GM19025 (cell line): ENCODE measurements around the gene ARAP2.

ENCODE experiments used
- ATAC-seq: cut with Tn5 transposase; IDR thresholded peaks from one replicate; pipeline ENCODE4 v1.9.1; 2021; ENCODE audit warnings: mild to moderate bottlenecking, low read depth, moderate library complexity; ENCODE audit not compliant: unreplicated experiment

Gene ARAP2, protein sequence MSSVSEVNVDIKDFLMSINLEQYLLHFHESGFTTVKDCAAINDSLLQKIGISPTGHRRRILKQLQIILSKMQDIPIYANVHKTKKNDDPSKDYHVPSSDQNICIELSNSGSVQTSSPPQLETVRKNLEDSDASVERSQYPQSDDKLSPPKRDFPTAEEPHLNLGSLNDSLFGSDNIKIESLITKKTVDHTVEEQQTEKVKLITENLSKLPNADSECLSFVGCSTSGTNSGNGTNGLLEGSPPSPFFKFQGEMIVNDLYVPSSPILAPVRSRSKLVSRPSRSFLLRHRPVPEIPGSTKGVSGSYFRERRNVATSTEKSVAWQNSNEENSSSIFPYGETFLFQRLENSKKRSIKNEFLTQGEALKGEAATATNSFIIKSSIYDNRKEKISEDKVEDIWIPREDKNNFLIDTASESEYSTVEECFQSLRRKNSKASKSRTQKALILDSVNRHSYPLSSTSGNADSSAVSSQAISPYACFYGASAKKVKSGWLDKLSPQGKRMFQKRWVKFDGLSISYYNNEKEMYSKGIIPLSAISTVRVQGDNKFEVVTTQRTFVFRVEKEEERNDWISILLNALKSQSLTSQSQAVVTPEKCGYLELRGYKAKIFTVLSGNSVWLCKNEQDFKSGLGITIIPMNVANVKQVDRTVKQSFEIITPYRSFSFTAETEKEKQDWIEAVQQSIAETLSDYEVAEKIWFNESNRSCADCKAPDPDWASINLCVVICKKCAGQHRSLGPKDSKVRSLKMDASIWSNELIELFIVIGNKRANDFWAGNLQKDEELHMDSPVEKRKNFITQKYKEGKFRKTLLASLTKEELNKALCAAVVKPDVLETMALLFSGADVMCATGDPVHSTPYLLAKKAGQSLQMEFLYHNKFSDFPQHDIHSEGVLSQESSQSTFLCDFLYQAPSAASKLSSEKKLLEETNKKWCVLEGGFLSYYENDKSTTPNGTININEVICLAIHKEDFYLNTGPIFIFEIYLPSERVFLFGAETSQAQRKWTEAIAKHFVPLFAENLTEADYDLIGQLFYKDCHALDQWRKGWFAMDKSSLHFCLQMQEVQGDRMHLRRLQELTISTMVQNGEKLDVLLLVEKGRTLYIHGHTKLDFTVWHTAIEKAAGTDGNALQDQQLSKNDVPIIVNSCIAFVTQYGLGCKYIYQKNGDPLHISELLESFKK (N-terminal part only)

DNA sequence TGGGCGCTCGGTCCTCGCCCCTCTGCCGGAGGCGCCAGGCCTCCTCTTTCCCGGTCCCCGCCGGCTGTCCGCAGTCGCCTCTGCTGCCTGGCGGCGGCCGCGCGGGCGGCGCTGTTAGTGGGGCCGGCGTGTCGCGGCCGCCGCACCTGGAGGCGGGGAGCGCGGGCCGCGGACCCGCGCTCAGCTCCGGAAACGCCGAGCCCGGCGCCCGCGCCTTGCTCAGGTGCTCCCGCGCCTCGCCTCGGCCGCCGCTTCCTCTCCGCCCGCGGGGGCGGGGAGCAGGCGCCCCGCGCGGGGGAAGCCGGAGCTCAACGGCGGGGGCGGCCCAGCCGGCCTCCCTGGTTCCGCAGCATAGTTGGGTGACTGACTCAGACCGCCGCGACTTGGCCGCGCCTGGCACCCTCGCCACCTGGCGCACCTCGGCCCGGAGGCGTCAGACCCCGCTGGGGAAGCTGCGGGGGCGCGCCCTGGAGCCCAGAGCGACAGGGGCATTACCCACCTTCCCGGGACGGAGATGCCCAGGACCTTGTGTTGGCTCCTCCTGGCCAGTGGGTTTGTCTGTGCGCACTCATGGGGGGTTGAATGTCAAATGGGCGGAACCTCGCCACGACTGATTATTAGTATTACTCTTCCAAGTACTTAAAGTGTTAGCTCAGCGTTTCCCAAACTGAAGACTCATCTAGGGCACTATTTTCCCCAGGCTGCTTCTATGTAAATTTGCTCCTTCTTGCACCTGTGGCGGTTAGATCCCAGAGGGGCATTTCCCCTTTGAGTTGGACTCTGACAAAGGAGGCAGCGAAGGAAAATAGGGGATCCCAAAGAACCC lies at the start of gene ARAP2:
TSS of gene ARAP2 (minus strand) at position 258 of the 826 bp plus-strand sequence. CDS start 15,028 bp downstream, outside the sequence.
- ATAC-seq: peak; percentile 60

DNA sequence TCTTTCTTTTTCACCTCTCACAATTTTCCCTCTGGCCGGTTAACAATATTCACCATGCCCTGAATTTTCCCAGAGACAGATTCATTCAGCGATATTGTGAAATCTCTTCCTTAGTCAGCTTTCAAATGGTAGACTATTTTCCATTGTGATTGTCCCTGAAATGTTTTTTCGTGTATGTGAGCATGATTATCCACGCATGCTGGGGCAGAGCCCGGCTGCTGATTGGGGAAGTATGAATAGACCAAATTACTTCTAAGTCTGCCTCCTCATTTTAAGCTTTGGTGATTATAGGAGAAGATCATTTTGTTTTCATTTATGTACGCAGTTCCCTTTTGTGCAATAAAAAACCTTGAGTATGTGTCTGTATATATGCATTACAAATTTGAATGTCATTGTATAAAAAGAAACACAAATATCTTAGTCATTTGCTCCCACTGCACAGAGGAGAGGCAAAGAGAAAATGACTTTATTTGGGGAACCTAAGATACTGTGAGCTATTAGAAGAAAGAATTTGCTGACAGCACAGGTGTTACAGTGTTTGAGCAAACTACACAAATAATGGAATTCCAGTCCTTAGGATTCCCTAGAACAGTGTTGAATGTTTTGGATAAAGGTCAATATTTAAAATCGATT lies 48.4 kb upstream of the ARAP2 start:
- no peak for ATAC-seq

DNA sequence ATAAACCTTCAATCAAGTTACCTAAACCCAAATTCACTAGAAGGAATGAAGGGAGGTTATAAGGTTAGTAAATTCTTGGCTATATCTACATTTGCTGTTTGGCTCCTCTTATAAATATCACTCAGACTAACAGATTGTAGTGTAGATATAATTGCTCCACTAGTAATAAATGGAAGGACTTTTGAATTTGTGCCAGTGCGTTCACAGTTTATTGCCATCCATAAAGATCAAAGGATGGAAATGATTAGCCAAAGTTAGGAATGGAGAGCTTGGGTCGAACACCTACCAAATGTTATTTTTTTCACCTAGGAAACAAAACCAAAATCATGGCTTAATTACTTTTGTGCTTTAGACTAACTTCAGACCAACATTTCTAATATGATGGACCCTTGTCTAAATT lies 46.3 kb upstream of the ARAP2 start:
- ATAC-seq: no peak

DNA sequence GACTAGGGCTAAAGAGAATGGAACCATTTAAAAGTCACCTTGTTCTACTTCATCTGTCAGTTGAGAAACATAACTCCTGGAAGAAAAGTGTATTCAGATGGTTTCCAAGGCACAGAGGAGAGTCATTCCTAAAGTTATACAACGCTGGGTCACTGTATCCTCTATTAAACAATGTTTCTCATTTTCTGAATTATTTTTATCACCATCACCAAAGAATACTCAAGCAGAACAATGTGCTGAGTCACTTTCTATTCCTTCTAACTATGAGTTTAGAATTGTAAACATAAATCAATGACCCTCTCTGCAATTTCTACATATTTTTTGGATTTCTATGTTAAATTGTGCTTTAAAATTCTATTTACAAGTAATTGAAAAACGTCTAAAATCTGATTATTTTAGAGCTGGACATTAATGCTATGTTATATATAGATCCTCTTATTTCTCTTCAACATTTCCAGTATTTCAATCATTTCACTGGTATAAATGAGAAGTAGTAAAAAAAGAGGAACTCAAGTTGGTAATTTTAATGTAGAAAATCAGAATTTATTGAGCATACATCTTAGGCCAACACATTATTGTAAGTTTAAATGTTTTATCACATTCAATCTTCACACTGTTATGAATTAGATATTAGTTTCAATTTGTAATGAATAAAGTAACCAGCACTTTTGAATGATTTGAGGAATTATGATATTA lies 44.6 kb upstream of the ARAP2 start:
- no peak for ATAC-seq

DNA sequence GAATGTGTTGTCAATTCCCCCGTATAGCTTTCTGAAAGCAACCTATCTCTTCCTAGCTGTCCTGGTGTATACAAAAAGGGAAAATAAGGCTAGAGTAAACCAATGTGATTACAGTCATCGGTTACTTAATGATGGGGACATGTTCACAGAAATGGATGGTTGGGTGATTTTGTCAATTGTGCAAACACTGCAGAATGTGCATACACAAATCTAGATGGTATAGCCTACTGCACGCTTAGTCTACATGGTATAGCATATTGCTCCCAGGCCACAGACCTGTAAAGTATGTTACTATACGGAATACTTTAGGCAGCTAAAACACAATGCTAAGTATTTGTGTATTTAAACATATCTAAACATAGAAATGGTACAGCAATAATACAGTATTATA lies 42.2 kb upstream of the ARAP2 start:
- ATAC-seq: no peak

DNA sequence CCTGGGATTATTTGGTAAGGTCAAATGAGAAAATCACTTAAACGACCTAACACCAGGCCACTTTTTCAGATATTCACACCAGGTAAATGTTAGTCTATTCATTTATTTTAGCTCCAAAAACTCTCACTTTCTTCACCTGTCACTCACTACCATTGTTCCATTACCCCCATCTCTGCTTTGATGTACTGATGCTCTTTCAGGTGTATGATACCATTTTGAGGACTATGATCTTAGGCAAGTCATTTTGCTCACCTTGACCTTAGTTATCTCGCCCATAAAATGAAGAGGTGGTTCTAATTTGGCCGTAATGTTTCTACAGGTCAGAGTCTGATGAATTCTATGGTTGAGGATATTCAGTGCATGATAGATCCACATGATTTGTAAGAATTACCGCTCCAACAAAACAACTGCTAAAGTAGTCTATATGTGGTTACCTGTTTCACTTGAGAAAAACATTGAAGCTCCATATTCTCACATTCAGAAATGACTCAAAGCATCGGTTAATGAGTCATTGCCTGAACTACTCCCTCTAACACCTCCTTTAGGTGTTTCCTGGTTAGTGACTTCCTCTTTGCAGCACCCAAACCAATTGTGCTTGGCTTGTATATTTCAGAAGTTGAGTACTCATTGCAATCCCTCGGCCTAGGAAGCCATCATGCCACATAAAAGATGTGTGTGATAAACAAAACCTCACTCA lies 41.6 kb upstream of the ARAP2 start:
- peak; percentile 99 for ATAC-seq

DNA sequence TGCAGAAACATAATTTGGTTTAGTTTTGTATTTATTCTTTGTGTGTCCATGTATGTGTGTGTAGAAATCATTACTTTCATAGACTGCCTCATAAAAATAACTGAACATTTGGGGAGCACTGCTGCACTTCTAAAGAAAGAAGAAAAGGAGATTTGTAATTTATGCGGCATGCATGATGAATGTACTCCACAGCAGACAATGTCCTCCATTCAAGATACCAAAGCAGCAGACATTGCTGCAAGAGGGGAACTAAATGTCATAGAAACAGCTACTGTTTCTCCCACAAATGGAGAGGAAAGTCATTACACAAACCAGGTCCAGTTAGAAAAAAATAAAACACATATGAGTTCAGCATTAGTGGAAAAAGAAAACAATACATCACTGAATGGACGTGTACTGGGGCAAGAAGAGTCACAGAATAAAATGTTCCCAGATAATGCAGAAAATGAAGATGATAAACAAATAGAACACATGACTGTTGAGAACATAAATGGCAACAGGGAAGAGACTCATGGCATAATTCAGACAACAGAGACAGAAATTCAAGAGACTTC lies 39.7 kb upstream of the ARAP2 start:
- no peak for ATAC-seq

DNA sequence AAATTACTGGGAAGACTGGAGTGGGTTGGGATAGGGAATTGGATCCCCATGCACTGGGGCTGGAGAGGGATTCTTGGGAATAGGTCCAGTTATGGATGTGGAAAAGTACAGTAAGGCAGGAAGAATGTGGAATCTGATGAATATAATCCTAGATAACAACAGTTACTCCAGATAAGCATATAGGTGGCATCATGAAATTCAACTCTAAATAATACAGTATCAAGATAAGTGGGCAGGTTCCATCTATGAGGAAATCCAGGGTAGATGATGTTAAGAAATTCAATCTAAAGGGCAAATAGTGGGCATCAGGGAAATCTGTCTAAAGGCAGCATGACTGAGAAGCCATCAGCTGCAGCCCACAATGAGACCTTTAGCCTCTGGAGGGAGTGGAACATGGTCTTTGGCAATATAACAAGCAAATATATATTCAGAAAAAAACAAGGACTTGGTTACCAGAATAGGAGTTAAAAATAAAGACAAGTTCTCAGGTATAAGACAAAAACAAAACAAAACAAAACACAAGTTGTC lies 38.3 kb upstream of the ARAP2 start:
- ATAC-seq: no peak

DNA sequence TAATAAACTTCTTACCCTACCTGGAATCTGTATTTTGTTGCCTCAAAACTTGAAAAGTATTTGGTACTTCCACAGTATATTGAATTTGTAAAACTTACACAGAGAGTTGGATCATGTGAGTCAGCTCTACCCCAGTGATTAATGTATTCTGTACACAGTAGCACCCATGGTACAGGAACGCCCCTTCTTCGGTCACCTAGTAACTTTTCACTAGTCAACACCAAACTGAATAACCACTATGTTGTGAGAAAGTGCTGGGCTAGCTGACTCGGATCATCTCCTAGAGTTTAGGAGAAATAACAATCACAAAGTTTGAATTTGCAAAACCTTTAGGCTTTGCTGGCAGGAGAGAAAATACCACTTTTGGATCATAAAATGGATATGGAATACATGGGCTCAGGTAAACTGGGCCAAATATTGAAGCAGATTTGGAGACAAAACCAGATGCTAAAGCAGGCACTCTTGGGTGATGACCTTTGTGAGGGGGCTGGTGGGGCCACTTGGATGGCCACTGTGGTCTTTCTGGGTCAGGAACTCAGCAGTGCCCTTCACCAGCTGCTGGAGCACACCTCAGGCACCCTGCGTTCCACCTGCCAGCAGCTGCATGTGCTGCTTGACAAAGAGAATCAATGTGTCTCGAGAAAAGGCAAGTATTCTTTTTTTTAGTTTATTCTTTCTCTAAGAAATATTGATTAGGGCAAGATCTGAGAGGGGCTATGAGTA lies 37.2 kb upstream of the ARAP2 start, which contains the start of gene DTHD1:
TSS of gene DTHD1 (plus strand) at position 233 of the 723 bp plus-strand sequence. CDS start at position 376, 143 bp downstream.
- ATAC-seq: no peak

DNA sequence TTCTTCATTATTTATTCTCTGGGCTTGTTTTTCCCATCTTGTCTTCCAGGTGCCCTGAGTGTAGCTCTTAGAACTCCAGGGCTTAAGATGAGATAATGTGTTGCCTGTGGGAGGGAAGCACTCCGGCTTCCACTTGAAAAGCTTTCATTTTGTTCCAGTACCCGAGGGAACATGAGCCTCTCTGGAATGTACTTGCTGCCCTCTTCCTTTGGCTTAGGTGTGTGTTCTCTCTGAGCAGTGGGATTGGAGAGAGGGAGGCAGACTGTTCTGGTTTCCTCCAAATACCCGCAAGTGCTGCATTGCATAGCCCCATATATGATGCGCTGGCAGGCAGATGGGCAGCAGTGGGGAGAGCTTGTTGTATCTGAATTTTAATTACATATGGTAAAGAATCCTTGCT lies 36.2 kb upstream of the ARAP2 start:
- ATAC-seq: no peak

DNA sequence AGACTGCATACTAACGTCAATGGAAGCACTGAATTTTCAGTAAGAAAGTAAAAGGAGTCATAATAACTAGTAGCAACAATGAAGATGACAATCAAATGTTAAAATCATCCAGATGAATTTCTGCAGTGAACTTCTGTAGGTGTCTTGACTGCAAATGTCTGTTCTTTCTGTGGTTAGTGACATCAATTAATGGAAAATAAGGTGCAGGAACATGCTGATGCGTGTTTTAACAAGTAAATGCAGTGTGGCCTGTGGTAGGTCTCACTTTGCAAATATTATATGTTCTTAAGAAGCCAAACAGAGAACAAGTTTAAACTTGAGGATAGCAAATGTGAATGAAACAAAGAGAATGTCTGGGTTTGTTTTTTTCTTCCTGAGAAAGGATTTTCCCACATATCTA lies 34.5 kb upstream of the ARAP2 start:
- no peak for ATAC-seq

DNA sequence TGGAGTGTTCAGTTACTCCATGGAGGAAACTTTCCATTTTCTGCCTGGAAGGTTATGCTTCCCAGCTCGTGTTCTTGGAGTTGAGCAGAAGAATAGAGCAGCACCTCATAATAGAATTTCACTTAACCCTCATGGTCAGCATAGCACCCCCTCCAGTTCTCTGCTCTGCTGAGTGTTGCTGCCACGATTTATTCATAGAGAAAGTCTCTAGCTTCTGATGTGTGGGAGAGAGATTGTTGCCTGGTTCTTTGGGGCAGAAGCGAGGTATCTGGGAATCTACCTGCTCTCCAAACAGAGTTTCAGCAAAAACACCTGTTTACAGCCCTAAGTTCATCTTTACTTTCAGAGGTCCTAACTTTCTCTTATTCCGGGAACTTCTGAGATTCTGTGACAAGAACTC lies 33.2 kb upstream of the ARAP2 start:
- ATAC-seq: no peak

DNA sequence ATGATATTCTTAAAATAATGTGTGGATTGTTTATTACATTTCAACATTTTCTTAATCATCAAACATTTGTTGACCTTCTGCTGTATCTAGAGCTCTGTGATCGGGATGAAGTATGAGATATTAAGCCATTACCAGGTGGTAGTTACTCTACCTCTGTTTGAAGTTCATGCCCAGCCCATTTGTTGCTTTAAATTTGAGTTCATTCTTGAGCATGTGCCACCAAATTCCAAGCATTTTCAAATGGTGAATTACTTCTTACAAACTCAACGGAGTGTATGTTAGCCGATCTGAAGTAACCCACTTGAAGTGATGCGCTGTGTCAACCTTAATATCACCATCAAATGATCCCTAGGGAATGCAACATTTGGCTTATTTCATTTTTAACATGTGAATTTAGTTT lies 29.8 kb upstream of the ARAP2 start:
- no peak for ATAC-seq

DNA sequence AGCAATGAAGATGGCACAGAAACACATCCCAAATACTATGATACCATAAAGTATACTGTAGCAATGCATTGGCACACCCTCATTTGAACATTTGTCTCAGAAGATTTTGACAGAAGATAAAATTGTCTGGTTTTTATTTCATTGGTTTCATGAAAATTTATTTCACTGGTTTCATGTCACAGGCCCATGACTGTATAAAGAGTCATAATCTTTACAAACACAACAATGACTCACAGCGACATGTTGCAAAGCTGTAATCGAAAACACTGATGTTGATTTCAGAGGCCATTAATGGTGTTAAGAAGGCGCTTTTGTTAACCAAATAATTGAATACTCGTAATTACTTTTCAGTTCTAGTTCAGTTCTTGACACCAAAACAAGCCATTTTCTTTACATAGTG lies 29.0 kb upstream of the ARAP2 start:
- ATAC-seq: no peak

DNA sequence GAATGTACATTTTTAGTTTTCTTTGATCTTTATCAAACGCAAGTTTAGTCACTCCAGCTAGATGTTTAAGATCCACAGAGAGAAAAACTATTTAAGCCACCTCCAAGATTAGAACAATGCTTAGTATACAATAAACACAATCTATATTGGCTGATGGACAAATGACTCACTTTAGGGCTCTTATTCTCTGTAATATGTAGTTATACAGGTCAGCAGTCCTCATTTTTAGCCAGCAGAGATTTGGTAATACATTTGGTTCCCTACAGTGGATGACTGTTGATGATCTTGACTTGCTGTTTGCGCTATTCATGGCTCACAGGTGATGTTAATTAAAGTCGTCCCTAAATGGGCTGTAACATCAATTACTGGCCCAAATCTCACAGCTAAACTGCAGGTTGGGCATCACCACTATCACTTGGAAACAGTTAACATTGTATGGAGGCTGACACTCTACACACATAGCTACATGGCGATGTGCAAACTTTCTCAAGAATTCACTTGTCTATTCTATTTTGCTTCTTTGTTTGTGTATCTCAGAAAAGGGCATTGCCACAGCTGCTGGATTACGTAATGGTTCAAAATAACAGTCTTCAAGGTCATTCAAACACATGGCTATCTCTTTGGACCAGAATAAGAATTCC lies 25.3 kb upstream of the ARAP2 start:
- no peak for ATAC-seq

DNA sequence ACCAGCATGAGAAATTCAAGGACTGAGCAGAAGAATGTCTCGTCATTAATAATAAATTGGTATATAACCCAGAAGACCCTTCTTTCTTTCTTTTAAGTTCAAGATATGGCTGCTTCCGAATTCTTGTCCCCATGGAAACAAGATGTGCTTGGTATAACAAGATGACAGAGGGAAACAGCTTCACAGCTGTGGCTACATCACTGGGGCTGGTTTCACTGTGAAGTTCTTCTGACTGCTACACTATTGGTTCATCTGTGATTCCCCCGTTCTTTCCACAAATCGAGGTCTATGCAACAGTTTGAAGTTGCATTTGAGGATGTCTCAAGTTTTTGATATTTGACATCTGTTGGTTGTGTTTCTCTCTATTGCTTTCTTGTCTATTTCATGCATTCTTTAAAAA lies 24.8 kb upstream of the ARAP2 start:
- ATAC-seq: no peak
